ENCODE results near the gene PPP1R12A. TPM values are rescaled to one million over a fixed set of nuclear protein-coding genes. Genes with fewer than 3 reads are reported as not detected.

The PPP1R12A gene
- total RNA-seq, 2 experiments from 2014 or later, result 44.5 to 65.1 TPM

GRCh38 chr12:79870916-79871315, 64.0 kb downstream of the PPP1R12A start:
- Histone ChIP-seq H3K4me3 (ENCODE audit: low read depth, low read length, poor library complexity, severe bottlenecking) (no peak overlapping the region), H3K9me2 (ENCODE audit: insufficient read depth, low read length) (no peaks in the 10 kb centered on the region), H4K20me1 (ENCODE audit: insufficient read depth, low read length) (no peaks in the 10 kb centered on the region; the same call in 1 of the 2 replicates), H3K4me2 (ENCODE audit: low read length) (no peak overlapping the region), H3K79me2 (ENCODE audit: insufficient read depth, low read depth, low read length) (peaks cover 34% of the 10 kb centered on the region; the same call in 1 of the 2 replicates), H3K9me3 (ENCODE audit: low read length) (no peaks in the 10 kb centered on the region), H3K36me3 (ENCODE audit: insufficient read depth, low read length) (peaks cover 57% of the 10 kb centered on the region), H3K27ac (ENCODE audit: low read depth, low read length, poor library complexity, severe bottlenecking) (no peak overlapping the region), H3K4me1 (ENCODE audit: insufficient read depth, low read length, poor library complexity, severe bottlenecking) (no peaks in the 10 kb centered on the region), H2AFZ (ENCODE audit: low read length) (no peak overlapping the region)
- POLR2A ChIA-PET, result interaction anchor here (1.1 kb wide), 1 partner anchor 18 kb away, joined by 3 read pairs; no protein-coding TSS in a partner anchor
- DNase-seq (ENCODE audit: low spot score), result no peak
- TF ChIP-seq EZH2phosphoT487 (IDR thresholded peaks at IDR 0.05; ENCODE audit: borderline replicate concordance, low read depth, low read length), result no peak
- TF ChIP-seq, protein P1, sequence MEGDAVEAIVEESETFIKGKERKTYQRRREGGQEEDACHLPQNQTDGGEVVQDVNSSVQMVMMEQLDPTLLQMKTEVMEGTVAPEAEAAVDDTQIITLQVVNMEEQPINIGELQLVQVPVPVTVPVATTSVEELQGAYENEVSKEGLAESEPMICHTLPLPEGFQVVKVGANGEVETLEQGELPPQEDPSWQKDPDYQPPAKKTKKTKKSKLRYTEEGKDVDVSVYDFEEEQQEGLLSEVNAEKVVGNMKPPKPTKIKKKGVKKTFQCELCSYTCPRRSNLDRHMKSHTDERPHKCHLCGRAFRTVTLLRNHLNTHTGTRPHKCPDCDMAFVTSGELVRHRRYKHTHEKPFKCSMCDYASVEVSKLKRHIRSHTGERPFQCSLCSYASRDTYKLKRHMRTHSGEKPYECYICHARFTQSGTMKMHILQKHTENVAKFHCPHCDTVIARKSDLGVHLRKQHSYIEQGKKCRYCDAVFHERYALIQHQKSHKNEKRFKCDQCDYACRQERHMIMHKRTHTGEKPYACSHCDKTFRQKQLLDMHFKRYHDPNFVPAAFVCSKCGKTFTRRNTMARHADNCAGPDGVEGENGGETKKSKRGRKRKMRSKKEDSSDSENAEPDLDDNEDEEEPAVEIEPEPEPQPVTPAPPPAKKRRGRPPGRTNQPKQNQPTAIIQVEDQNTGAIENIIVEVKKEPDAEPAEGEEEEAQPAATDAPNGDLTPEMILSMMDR (conservative IDR thresholded peaks at IDR 0.05; ENCODE audit: low read length), result no peak
- no TSS peak for BruUV-seq (replicated peaks)
- intact Hi-C loops (cut with micrococcal nuclease; ENCODE audit: unreplicated experiment), result no loop called here
- CTCF ChIA-PET (ENCODE audit: unreplicated experiment), result no interaction called here

DNA sequence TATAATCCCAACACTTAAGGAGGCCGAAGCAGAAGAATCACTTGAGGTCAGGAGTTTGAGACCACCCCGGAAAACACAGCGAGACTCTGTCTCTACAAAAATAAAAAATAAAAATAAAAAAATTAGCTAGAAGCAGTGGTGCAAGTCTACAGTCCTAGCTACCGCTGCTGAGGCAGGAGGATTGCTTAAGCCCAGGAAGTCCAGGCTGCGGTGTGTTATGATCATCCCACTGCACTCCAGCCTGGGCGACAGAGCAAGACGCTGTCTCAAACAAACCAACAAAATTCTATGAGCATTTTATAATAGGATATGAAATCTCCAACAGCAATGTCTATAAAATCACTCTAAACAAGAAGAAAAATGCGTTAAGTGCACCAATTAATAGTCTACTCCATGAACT, 75.3 kb downstream of the PPP1R12A start:
- no peak overlapping the region for H3K4me2 ChIP-seq (ENCODE audit: low read length)
- no peaks in the 10 kb centered on the region for H3K9me3 ChIP-seq (ENCODE audit: low read length)
- H2AFZ ChIP-seq (ENCODE audit: low read length), result no peak overlapping the region
- POLR2A ChIA-PET, result interaction anchor here (0.7 kb wide), 1 partner anchor 282 kb away, joined by 3 read pairs; no protein-coding TSS in a partner anchor
- TF ChIP-seq EZH2phosphoT487 (IDR thresholded peaks at IDR 0.05; ENCODE audit: borderline replicate concordance, low read depth, low read length), result no peak
- TF ChIP-seq, protein P1 (conservative IDR thresholded peaks at IDR 0.05; ENCODE audit: low read length), result no peak
- BruUV-seq (replicated peaks), result no TSS peak
- peaks cover 4% of the 10 kb centered on the region; the same call in 1 of the 2 replicates for H4K20me1 ChIP-seq (ENCODE audit: insufficient read depth, low read length)
- no peak overlapping the region for H3K4me3 ChIP-seq (ENCODE audit: low read depth, low read length, poor library complexity, severe bottlenecking)
- H3K79me2 ChIP-seq (ENCODE audit: insufficient read depth, low read depth, low read length), result peaks cover 68% of the 10 kb centered on the region
- H3K4me1 ChIP-seq (ENCODE audit: insufficient read depth, low read length, poor library complexity, severe bottlenecking), result no peaks in the 10 kb centered on the region
- H3K9me2 ChIP-seq (ENCODE audit: insufficient read depth, low read length), result no peaks in the 10 kb centered on the region; the same call in 1 of the 2 replicates
- no peak for DNase-seq (ENCODE audit: low spot score)
- H3K36me3 ChIP-seq (ENCODE audit: insufficient read depth, low read length), result peaks cover 17% of the 10 kb centered on the region
- CTCF ChIA-PET (ENCODE audit: unreplicated experiment), result no interaction called here
- no peak overlapping the region for H3K27ac ChIP-seq (ENCODE audit: low read depth, low read length, poor library complexity, severe bottlenecking)
- intact Hi-C loops (cut with micrococcal nuclease; ENCODE audit: unreplicated experiment), result no loop called here

- Histone ChIP-seq H3K36me3 (ENCODE audit: insufficient read depth, low read length) (peaks cover 17% of the 10 kb centered on the region), H3K4me3 (ENCODE audit: low read depth, low read length, poor library complexity, severe bottlenecking) (no peak overlapping the region), H3K9me2 (ENCODE audit: insufficient read depth, low read length) (no peaks in the 10 kb centered on the region; the same call in 1 of the 2 replicates), H3K79me2 (ENCODE audit: insufficient read depth, low read depth, low read length) (peaks cover 74% of the 10 kb centered on the region), H3K27ac (ENCODE audit: low read depth, low read length, poor library complexity, severe bottlenecking) (no peak overlapping the region), H2AFZ (ENCODE audit: low read length) (no peak overlapping the region), H3K4me1 (ENCODE audit: insufficient read depth, low read length, poor library complexity, severe bottlenecking) (no peaks in the 10 kb centered on the region), H4K20me1 (ENCODE audit: insufficient read depth, low read length) (peaks cover 4% of the 10 kb centered on the region; the same call in 1 of the 2 replicates), H3K9me3 (ENCODE audit: low read length) (peaks cover 3% of the 10 kb centered on the region; the same call in 1 of the 2 replicates), H3K4me2 (ENCODE audit: low read length) (no peak overlapping the region)
- DNase-seq (ENCODE audit: low spot score), result no peak
- BruUV-seq (replicated peaks), result no TSS peak
- POLR2A ChIA-PET, result no interaction called here
- TF ChIP-seq, protein P1 (conservative IDR thresholded peaks at IDR 0.05; ENCODE audit: low read length), result no peak
- no peak for TF ChIP-seq EZH2phosphoT487 (IDR thresholded peaks at IDR 0.05; ENCODE audit: borderline replicate concordance, low read depth, low read length)
- CTCF ChIA-PET (ENCODE audit: unreplicated experiment), result no interaction called here
- intact Hi-C loops (cut with micrococcal nuclease; ENCODE audit: unreplicated experiment), result no loop called here
Observed at GRCh38 chr12:79858518-79858917, 76.4 kb downstream of the PPP1R12A start.
